TTC549 (cell line): Measurements from ENCODE around the gene ESPN.
A peak's percentile ranks its signal among the peaks of the same experiment; 100 is the strongest.
"Not testable (repeated sequence)": the region's sequence is repeated elsewhere in the genome, so short reads cannot be mapped to it uniquely, and the experiment has no call there.

Experiments used
- FAIRE-seq: peaks from 2 replicates; lab custom pipeline; 2012; peaks lifted over from hg19 to GRCh38; lab: Jason Lieb, UNC

The ESPN gene

DNA sequence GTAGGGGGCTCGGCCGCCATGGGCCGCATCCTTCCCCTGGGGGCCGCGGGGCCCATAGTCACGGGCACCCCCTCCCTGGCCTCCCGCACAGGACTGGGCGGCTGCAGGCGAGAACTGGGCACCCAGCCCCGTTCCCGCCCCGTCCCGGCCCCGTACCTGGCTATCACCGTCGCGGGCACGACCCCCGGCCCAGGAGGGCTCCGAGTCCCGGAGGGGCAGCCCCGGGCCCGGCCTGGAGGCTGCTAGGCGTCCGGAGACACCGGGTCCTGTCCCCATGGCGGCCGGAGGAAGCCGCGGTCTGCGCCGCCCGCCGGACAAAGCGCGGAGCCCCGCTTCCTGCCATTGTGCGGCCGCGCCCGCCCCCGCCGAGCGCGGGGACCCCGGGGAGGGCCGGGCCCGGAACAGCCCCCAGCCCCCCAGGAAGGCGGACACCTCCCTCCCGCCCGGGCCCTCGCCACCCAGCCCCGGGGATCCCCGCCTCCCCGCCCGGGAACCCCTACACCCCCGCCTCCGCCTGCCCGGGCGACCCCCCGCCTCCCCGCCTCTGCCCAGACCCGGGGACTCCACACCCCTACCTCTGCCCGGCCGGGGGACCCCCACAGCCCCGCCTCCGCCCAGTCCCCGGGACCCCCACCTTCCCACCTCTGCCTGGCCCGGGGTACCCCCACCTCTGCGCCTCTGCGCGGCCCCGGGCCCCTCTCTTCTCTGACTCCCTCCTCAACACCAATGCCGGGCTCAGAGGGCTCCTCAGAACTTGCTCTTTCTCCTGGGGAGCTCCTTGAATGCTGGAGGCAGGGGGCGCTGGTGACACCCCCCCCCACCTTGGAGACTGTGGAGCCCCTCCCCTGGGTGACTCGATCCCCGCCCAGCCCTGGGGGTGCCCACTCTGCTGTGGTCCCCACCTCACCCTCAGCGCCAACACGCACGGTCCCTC is 60.9 kb downstream of the ESPN start:
- no peak for FAIRE-seq

DNA sequence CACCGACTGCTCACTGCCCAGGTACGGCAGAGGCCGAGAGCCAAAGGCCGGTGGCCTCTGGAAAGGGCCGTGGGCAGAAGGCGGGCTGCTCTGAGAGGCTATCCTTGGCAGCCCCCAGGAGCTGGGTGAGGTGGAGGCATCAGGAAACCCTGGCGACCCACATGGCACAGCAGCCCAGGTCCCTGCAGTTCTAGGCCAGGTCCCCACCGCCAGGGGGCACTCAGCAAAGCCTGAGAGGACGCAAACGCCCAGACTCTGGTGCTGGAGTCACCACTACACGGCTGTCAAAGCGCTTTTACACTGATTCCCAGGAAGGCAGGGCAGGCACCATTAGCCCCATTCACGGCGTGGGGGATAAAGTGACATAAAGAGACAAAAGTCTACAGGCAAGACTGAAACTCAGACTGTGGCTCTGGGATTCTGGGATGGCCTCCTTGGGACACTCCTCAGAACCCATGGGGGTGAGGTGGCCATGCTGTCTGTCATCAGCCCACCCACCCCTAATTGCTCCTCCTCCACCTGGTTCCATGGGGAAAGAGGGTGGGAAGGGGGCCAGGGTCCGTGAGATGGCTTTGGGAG is 61.9 kb downstream of the ESPN start:
- FAIRE-seq, result peak; percentile 56

DNA sequence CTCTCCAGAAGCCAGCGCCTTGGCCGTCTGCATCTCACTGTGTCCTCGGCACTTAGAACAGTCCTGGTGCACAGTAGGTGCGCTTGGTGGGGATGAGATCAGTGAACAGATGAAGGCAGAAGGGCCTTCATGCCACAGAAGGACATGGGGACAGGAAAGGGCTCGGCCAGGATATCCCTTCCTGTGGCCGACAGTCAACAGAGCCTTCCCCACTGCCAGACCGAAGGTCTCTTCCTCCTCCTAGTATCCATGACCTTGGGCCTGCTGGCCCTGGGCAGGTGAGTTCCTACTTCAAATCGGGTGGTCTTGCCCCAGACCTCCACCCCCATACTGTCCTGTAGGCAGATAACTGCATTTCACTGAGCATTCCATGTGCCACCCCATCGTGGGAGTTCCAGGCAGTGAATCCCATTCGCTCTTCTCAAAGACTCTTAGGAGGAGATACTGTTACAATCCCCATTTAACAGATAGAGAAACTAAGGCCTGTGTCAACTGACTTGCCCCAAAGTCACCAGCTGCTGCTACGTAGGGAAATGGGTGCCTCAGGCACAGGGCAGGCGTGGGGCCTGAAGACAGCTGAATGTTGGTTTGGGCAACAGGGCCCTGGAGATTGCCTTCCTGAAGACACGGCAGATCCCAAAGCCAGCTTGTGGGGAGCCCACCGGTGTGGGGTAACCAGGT is 63.4 kb downstream of the ESPN start:
- no peak for FAIRE-seq

DNA sequence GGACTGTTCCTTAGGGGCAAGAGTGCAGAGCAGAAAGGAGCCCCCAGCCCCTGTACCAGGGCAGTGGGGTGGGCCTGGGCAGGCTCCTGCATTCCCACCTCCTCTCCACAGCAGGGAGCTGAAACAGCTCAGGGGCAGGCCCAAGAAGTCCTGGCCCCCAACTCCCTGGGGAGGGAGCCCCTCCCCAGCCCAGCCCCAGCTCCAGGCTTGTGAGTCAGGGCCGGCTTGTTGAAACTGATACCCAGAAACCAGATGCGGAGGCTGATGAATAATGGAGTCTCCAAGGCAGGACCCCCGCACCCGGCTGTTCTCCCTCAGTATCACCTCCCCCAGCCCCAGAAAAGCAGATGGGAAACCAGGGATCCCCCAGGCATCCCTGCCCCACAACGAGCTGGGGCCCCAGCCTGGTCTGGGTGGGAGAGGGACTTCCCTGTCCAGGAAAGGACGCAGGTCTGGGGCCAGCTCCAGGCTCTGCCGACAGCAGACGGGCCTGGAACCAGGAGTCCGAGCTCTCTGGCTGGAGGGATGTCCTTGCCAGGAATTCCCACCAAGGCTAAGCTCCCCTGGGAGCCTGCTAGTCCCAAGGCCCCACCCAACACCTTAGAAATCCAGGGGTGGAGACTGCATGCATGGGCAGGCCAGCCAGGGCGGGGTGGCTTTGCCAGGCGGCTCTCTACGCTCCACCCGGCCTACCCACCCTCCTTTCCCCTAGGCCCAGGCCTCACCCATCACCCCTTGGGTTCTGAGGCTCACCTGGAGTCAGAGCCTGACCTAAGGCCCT is 64.2 kb downstream of the ESPN start:
- FAIRE-seq, result no peak

DNA sequence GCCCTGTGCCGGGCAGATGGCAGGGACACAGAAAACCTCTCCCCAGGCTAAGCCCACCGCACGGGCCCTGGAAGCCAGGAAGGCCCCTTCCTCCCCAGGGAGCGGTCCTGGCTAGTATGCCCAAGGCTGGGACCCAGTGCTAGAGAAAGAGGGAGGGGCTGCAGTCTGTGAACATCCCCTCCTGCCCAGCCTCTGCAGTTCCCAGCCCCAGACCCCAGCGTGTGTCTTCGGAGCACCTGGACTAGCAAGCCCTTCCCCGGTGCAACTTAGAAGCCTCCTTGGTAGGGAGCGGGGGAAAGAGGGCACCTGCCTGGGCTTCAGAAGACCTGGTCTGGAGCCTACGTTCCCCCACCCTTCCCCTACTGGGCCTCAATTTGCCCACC is 64.8 kb downstream of the ESPN start:
- FAIRE-seq, result no peak

DNA sequence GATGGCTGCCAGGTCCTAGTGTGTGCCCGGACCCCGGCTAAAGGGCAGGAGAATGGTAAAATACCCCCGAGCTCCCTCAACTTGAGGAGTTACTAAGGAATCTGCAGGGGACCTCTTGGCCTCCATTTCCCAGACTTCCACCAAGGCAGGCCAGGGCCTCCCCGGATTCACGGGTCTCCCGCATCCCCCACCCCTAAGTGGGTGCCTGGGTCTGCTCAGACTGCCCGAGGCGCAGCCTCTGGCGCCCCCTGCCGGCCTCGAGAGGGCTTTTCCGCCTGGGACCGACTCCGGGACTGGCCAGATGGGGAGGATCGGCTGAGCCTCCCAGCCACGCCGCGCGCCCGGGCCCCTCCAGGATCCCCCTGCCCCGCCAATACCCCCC is 65.2 kb downstream of the ESPN start:
- FAIRE-seq, result no peak

DNA sequence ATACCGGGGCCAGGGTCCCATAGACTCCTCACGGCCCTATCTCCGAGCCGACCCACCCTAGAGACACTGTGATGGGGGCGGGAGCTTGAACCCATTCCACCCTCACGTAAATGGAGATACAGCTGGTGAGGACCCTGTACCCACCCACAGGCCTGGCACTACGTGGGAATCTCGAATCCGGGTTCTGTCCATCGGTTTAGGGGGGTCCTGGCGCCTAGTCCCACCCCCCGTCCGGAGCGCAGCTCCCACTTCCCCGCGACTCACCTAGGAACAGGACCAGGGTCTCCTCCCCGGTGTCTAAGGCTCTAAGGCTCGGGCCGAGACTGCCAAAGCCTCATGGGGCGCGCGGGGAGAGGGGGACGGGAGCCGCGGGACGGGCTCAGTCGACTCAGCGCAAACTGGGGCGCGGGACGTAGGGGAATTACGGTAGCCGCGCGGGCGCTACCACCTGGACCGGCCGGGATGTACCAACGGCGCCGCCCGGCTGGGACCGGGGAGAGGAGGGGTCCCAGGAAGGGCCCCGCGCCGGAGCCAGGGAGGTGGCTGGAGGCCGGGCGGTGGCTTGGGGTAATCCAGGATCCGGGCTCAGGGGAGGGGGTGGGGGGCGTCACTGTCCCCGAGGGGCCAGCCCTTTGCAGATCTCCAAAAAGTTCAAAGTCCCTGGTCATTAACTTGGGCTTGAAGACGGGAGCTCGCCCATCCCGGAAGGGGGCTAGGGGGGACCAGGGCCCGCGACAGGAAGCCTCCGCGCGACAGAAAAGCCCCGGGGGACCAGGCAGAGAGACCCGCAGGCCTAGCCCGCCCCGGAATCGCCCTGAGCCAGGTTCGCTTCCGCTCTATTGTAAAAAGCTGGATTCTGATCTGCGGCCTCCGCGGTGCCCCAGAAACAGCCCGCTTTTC is 65.9 kb downstream of the ESPN start:
- no peak for FAIRE-seq

DNA sequence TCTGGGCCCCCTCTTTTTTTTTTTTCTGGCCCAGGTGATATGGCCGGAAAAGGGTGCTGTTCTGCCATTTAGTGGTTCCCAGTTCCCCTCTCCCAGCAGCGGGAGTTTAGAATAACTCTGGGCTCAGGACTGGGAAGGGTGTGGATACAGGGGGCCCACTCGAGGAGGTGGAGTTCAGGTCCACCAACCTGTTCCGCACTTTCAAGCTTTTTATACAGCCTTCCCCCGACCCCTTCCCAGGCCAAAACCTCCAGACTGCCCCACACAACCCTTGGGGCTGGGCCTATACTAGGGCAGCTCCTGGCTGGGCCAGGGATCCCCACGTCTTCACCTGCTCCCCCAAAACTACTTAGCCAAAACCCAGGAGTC is 66.5 kb downstream of the ESPN start:
- FAIRE-seq, result no peak

DNA sequence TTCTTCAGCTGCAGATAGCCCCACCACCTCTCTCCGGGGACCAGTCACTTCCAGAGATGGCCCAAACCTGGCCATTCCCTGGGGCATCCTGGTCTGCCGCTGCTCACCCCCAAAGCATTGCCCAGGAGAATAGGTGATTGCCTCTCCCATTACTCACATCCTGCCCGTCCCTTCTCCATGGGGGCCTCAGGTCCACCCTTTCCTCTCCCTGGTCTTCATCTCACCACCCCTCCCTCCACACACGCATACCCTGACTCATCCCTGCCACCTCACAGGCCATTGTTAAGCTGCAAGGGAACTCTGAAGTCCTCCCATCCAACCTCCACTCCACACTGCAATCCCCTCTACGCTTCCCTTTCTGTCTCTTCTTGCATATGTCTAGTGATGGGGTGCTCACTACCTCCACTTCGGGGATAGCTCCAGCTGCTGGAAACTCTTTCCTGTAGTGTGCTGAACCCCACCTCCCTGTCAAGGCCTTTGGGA is 66.9 kb downstream of the ESPN start, which contains the start of gene PLEKHG5:
TSS of gene PLEKHG5 (minus strand) at position 188 of the 483 bp plus-strand sequence. CDS start 14,096 bp downstream, outside the sequence.
- FAIRE-seq, result no peak

DNA sequence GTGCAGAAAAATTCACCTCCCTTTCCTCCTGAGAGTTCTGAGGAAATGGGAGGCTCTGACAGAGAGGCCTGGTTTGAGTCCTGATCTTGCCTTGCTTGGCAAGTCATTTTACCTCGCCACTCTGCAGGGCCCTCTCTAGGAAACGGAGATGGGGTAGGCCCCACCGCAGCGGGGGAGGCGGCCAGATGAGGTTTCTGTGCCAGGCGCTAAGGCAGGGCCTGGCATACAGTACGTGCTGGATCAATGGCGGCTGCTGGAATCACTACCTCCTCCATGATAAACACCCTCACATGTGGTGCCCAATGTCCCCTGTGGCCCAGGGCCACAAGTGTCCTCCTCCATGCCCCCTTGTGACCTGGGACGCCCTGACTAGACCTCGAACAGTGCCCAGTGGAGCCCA is 67.4 kb downstream of the ESPN start:
- FAIRE-seq, result no peak

DNA sequence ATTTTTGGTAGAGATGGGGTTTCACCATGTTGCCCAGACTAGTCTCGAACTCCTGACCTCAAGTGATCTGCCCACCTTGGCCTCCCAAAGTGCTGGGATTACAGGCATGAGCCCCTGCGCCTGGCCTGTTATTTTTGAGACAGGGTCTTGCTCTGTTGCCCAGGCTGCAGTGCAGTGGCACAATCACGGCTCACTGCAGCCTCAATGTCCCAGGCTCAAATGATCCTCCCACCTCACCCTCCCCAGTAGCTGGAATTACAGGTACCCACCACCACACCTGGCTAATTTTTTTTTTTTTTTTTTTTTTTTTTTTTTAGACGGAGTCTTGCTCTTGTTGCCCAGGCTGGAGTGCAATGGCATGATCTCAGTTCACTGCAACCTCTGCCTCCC is 69.3 kb downstream of the ESPN start:
- not testable (repeated sequence) for FAIRE-seq

DNA sequence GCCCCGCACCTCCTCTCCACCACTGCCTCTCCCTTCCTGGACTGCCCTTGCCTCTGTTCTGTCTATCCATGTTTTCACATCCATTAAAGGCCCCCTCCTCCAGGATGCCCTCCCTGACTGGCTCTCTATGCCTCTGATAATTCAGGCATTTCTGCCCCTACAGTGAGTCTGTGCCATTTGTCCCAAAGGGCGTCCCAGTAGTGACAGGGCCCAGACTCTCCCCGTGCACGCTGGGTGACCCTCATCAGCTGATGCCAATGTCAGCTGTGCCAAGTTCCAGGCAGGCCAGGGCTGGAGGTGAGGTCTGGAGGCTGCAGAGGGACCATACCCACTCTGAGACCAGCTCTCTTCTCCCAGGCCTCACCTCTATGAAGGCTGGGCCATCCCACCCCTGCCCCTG is 70.1 kb downstream of the ESPN start:
- FAIRE-seq, result no peak

DNA sequence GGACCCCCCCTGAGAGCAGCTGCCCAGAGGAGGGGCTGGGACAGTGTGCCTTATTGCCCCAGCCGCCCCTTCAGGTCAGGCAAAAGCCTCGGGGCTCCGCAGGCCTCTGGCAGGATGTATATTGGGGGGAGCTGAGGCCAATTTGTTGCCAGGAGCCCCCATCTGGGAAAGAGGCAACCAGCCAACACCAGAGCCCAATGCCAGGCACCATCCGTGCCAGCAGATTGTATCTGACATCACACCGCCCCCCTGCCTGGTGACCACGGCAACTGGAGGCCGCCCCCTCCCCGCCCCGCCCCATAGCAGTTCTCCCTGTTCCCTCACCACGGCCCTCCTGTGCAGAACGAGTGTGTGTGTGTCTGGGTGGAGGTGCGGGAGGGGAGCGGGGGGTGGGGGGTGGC is 70.5 kb downstream of the ESPN start:
- no peak for FAIRE-seq

DNA sequence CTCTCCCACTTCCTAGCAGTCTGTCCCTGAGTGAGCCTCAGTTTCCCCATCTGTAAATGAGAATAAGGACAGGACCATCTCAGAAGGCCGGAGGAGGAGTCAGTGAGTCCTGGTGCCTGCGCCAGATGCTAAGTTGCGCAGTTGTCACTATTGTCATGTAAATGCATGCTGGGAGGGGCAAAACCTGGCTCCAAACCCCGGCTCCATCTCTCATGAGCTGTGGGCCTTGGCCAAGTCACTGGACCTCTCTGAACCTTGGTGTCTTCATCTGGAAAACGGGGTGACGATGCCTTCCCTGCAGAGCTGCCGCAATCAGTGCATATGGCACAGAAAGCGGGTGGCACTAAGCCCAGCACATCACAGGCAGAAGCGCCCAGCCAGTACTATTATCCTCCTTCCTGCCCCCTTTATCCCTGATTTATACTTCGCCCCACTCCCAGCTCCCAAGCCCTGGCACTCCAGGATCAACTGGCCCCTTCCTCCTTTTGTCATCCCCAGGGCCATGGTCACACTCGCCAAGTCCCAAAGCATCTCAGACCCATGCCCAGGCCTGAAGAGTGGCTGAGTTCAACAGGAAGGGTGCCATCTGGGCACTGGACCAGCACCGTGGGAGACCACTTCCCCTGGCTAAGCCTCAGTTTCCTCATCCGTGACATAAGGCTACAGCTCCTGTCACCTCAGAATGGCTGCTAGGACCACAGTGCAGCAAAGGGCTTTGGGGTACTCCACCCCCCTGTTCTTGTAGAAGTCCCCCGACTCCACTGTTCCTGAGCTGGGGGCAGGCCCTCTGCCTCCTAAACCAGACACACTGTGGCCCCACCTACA is 71.2 kb downstream of the ESPN start:
- FAIRE-seq, result no peak

DNA sequence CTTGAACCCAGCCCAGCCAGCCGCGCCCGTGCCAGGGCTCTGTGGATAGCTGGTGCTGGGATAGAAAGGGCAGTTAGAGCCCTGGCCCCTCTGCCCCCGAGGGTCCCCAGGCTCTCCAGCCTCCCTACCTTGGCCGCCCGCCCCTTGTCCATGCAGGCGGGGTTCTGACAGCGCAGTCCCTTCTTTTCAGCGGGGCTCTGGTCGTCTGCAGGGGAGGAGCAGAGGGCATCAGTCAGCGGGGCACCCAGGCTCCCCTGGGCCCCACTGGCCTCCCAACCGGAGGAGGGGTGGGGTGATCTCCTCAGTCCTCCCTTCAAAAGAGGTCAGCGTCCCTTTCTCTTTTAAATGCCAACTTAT is 71.8 kb downstream of the ESPN start:
- no peak for FAIRE-seq

DNA sequence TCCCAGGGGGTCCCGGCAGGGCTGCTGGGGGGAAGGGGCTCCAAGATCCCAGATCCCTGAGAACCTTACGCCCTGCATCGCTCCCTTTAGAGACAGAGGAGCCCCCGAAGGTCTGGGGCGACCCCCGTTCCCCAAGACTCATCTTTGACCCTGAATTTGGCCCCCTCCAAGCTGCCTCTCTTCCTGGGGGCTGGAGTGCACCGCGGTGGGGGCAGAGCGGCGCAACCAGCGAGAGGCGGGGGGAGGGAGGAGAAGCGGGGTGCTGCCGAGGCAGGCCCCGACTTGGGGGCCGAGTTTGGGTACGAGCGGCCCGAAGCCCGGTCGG is 72.3 kb downstream of the ESPN start:
- no peak for FAIRE-seq

DNA sequence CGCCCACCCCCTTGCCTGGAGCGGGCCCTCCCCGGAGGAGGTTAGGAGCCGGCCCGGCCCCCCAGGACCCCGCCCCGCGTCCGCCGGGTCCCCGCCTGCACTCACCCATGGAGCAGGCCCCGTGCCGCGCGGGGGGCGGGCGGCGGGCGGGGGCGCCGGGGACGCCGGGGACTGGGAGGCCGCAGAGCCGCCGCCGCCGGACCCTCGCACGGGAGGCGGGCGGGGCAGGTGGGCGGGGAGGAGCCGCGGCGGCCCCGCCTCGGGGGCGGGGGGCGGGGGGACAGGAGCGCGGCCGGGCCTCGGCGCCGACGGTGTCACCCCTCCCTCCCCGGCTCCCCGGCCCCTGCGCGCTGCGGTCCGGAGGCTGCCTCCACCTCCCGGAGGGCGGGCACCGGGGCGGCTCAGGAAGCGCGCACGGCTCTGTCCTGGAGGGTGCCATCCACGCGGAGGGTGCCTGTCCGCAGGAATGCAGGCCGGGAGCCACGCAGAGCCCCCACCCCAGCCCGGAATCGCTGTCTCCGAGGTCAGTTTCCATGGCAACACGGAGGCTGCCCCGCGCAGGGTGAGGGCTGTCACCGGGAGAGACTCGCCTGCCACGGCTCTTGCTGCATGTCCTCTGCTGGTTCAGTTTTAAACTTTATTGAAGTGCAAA is 72.8 kb downstream of the ESPN start:
- FAIRE-seq, result no peak

DNA sequence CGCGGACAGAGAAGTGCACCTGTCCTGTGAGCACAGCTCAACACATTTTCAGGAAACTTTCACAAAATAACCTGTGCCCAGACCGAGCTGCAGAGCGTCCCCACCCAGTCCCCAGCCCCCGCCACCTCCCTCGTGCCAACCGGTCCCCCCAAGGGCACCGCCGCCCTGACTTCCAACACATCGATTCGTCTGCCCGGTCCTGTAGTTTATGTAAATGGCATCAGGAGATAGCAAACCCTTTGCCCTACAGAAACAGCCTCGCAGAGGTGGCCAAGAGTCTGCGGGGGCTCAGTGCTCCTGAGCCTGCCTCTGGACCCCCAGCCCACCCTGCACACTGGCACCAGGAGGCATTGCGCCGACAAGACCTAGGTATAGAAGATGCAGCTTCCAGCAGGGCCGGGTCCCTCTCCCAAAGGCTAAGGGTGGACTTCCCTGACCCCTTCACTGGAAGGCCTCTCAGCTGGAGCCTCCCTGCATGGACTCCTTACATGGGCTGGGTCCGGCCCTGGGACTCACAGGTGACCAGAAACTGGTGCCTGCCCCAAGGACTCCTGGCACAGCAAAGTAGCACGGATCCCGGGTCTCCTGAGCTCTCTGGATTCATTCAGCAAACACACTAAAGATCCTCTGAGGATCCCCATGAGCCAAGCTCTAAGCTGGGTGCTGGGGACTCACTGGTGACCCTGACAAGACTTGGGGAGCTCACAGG is 73.4 kb downstream of the ESPN start:
- FAIRE-seq, result no peak

DNA sequence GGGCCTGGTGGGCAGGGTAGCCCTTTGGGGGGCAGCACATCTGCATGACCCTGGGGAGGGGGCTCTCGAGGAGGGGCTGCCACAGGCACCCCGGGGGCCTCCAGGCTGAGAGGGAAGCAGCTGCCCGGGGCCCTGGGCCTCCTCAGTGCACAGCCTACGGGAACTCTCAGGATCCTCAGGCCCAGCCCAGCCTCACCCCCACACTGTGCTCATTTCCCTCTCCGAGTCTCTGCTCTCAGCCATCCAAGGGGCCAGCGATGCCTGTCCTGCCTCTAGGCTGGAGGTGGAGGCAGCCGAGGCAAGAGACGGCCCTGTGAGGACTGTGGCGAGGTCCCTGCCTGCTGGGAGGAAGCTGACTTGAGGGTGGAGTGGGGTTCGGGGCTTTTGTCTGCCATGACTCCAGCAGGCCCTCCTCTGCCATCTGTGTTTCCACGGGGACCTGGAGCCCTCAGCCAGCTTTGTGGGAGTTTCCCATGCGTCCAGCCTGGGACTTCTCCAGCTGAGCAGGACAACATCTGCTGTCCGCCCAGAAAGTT is 74.1 kb downstream of the ESPN start:
- FAIRE-seq, result no peak
